GM21619 (cell line): ENCODE data around the gene CFAP119.

Source experiments
- ATAC-seq: cut with Tn5 transposase; IDR thresholded peaks from one replicate; pipeline ENCODE4 v1.9.1; 2021; ENCODE audit not compliant: unreplicated experiment

Gene CFAP119

GRCh38 chr16:30762991-30763725, 1.3 kb upstream of the CFAP119 start:
- no peak for ATAC-seq

- peak; percentile 24 for ATAC-seq
Observed at GRCh38 chr16:30761427-30761927, 385 bp downstream of the CFAP119 start.

- peak; percentile 11 for ATAC-seq
Observed at GRCh38 chr16:30760577-30761426, 1.1 kb downstream of the CFAP119 start.

GRCh38 chr16:30760001-30760559, 1.8 kb downstream of the CFAP119 start:
- ATAC-seq, result no peak

GRCh38 chr16:30758988-30759491, 2.8 kb downstream of the CFAP119 start:
- ATAC-seq, result no peak

GRCh38 chr16:30757316-30757715, 4.5 kb downstream of the CFAP119 start:
- ATAC-seq, result no peak

- no peak for ATAC-seq
Observed at GRCh38 chr16:30756781-30757100, 5.1 kb downstream of the CFAP119 start.

GRCh38 chr16:30755955-30756780, 5.7 kb downstream of the CFAP119 start:
- no peak for ATAC-seq

- ATAC-seq, result no peak
Observed at GRCh38 chr16:30753596-30753995, 8.3 kb downstream of the CFAP119 start.

GRCh38 chr16:30750876-30751465, 10.9 kb downstream of the CFAP119 start:
- no peak for ATAC-seq

- ATAC-seq, result no peak
Observed at GRCh38 chr16:30750201-30750600, 11.7 kb downstream of the CFAP119 start.

GRCh38 chr16:30748634-30749445, 13.0 kb downstream of the CFAP119 start:
- no peak for ATAC-seq

- ATAC-seq, result peak; percentile 94
Observed at GRCh38 chr16:30747799-30748633, 13.8 kb downstream of the CFAP119 start, which contains the start of gene PHKG2. Gene PHKG2 (plus strand): TSS chr16:30748425. CDS start chr16:30748821, 396 bp downstream.

GRCh38 chr16:30747331-30747730, 14.5 kb downstream of the CFAP119 start:
- ATAC-seq, result no peak

- ATAC-seq, result no peak
Observed at GRCh38 chr16:30746638-30747175, 15.2 kb downstream of the CFAP119 start.

- no peak for ATAC-seq
Observed at GRCh38 chr16:30745082-30745481, 16.8 kb downstream of the CFAP119 start.

GRCh38 chr16:30744183-30744582, 17.7 kb downstream of the CFAP119 start:
- ATAC-seq, result no peak

GRCh38 chr16:30743716-30744115, 18.1 kb downstream of the CFAP119 start:
- ATAC-seq, result no peak
